Stimulated activated CD4-positive, alpha-beta T cell treated with anti-CD3 and anti-CD28 coated beads, Interleukin-15, amount 100 ng/mL, for 24 hours (primary cell): ENCODE measurements around the gene FEN1.

Experiments used
- DNase-seq: peaks from one replicate; pipeline ENCODE4 v3.0.0-alpha.2; 2020

Gene FEN1

GRCh38 chr11:61757213-61757862, 35.4 kb upstream of the FEN1 start:
- no peak for DNase-seq

GRCh38 chr11:61760946-61761345, 31.8 kb upstream of the FEN1 start:
- DNase-seq = no peak

GRCh38 chr11:61761440-61762222, 31.1 kb upstream of the FEN1 start:
- DNase-seq = no peak

- DNase-seq = no peak
These were observed 30.5 kb upstream of the FEN1 start for GRCh38 chr11:61762223-61762615.

GRCh38 chr11:61762798-61763197, 29.9 kb upstream of the FEN1 start:
- DNase-seq = no peak

GRCh38 chr11:61763930-61764605, 28.6 kb upstream of the FEN1 start:
- DNase-seq = no peak

- DNase-seq = no peak
These were observed 28.0 kb upstream of the FEN1 start for GRCh38 chr11:61764606-61765260.

- no peak for DNase-seq
These were observed 27.0 kb upstream of the FEN1 start for GRCh38 chr11:61765550-61766253.

- no peak for DNase-seq
These were observed 26.3 kb upstream of the FEN1 start for GRCh38 chr11:61766353-61766841.

GRCh38 chr11:61768376-61769076, 24.2 kb upstream of the FEN1 start:
- no peak for DNase-seq

GRCh38 chr11:61769169-61769920, 23.4 kb upstream of the FEN1 start:
- no peak for DNase-seq

GRCh38 chr11:61769946-61770683, 22.6 kb upstream of the FEN1 start:
- no peak for DNase-seq

- DNase-seq = no peak
These were observed 21.4 kb upstream of the FEN1 start for GRCh38 chr11:61771195-61771894.

GRCh38 chr11:61771985-61772455, 20.7 kb upstream of the FEN1 start:
- DNase-seq = no peak

GRCh38 chr11:61773356-61773755, 19.4 kb upstream of the FEN1 start:
- no peak for DNase-seq

- no peak for DNase-seq
These were observed 18.9 kb upstream of the FEN1 start for GRCh38 chr11:61773809-61774208.

GRCh38 chr11:61774411-61774810, 18.3 kb upstream of the FEN1 start:
- no peak for DNase-seq

- no peak for DNase-seq
These were observed 17.6 kb upstream of the FEN1 start for GRCh38 chr11:61775106-61775505.
